ENCODE results near the gene GADD45G.

GRCh38 chr9:89606049-89606623, 1.3 kb downstream of the GADD45G start:
- no peak for TF ChIP-seq CTCF (IDR thresholded peaks at IDR 0.05)
- TF ChIP-seq EP300 (IDR thresholded peaks at IDR 0.05): no peak
- TF ChIP-seq POLR2AphosphoS5 (IDR thresholded peaks at IDR 0.05): peak in 3 of 4 donors; percentile 50 to 60 (median 53)

Data from sigmoid colon (tissue), 4 donors.